RWPE1 (cell line): Measurements from ENCODE around the gene TREML4.
A peak's percentile ranks its signal among the peaks of the same experiment; 100 is the strongest.

ENCODE experiments used
- CTCF ChIA-PET: fragments of 350-600 bp; sonication (Branson Sonifier 250); formaldehyde crosslinking; extraction: SDS; loops from one replicate; lab custom pipeline; 2021; lab: Yijun Ruan, JAX
- POLR2A ChIA-PET: fragments of 400-600 bp; formaldehyde crosslinking; extraction: SDS; loops from one replicate; lab custom pipeline; 2020; ENCODE audit warnings: antibody characterized with exemption; ENCODE audit not compliant: low non-redundant PET; lab: Yijun Ruan, JAX
- DNase-seq: peaks from one replicate; pipeline ENCODE4 v3.0.0; 2012; ENCODE audit warnings: low spot score
- H3K27ac ChIP-seq: fragments of 450-650 bp; 2 replicates; pipeline ENCODE4 v1.5.1; 2017
- TF ChIP-seq, protein P1 (sequence below): fragments of 450-650 bp; conservative IDR thresholded peaks from 2 replicates; pipeline ENCODE4 v1.5.1; 2017; ENCODE audit warnings: low read depth, mild to moderate bottlenecking

TREML4 gene, protein sequence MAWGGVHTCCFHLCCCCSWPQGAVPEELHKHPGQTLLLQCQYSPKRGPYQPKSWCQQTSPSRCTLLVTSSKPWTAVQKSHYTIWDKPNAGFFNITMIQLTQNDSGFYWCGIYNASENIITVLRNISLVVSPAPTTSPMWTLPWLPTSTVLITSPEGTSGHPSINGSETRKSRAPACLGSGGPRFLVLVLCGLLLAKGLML

DNA sequence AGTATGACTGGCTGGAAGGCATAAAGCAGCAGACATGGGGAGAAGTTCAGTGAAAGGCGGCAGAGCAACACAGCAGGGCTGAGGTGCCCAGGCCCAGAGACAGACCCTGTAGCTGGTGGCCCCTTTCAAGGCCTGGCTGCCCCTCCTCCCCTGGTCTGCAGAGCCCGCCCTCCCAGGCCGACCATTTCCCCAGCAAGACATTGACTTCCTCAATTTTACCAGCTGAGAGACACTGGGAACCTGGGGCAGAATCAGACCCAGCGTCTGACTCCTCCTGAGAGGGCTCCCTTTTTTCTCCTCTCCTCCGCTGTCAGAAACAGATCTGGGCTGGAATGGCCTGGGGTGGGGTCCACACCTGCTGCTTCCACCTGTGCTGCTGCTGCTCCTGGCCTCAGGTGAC, at the start of gene TREML4:
Gene TREML4 (plus strand): TSS at position 254 of the 400 bp plus-strand sequence. CDS start 79 bp downstream, at position 333.
- TF ChIP-seq, protein P1, sequence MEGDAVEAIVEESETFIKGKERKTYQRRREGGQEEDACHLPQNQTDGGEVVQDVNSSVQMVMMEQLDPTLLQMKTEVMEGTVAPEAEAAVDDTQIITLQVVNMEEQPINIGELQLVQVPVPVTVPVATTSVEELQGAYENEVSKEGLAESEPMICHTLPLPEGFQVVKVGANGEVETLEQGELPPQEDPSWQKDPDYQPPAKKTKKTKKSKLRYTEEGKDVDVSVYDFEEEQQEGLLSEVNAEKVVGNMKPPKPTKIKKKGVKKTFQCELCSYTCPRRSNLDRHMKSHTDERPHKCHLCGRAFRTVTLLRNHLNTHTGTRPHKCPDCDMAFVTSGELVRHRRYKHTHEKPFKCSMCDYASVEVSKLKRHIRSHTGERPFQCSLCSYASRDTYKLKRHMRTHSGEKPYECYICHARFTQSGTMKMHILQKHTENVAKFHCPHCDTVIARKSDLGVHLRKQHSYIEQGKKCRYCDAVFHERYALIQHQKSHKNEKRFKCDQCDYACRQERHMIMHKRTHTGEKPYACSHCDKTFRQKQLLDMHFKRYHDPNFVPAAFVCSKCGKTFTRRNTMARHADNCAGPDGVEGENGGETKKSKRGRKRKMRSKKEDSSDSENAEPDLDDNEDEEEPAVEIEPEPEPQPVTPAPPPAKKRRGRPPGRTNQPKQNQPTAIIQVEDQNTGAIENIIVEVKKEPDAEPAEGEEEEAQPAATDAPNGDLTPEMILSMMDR: no peak
- DNase-seq: no peak
- ChIA-PET CTCF (no interaction called here), POLR2A (interaction anchor here (0.6 kb wide), 1 partner anchor 363 kb away, joined by 3 read pairs; no protein-coding TSS in a partner anchor)
- no peak within 1 kb of the TSS for H3K27ac ChIP-seq

DNA sequence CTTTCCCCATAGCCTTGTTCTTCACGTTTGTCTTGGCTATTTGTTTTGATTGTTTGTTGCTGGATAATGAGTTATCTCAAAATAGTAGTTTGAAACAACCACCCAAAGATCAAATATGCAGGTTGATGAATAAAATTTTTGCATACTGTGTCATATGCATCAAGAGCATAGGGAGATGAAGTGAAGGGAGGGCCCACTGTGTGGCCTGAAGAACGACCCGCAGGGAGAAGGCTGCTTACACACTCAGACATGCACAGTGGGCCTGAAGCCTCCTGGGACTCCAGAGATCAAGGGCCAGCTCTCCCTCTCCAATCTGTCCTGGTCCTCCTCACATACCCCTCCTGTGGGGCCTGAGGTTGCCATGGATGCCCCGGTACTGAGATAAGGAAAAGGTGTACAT, 49.0 kb upstream of the TREML4 start:
- no peak for DNase-seq
- CTCF ChIA-PET: no interaction called here
- no peak overlapping the region for H3K27ac ChIP-seq
- TF ChIP-seq, protein P1: no peak
- POLR2A ChIA-PET: no interaction called here

DNA sequence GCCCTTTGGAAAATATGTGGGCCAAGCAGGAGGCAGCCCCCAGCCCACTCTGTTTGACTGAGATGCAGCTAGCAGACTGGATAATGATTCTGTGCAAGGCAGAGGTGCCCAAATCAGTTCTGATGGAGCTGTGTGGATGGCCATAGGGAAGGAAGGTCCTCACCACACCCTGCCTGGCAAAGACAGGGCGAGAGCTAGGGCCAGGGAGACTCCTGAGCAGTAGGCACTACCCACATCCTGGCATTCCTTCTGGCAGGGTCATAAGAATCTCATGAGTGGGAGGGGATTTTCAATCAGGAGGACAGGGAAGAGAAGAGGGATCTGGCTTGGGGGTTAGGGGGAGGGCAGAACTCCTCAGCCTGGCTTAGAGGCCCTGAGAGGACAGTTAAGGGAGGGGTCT, 46.6 kb upstream of the TREML4 start:
- ChIA-PET POLR2A (no interaction called here), CTCF (interaction anchor here (0.6 to 1.0 kb wide), 2 partner anchors 89 to 533 kb away, joined by 4 to 8 read pairs; no protein-coding TSS in a partner anchor)
- TF ChIP-seq, protein P1: no peak
- DNase-seq: no peak
- no peak overlapping the region for H3K27ac ChIP-seq

DNA sequence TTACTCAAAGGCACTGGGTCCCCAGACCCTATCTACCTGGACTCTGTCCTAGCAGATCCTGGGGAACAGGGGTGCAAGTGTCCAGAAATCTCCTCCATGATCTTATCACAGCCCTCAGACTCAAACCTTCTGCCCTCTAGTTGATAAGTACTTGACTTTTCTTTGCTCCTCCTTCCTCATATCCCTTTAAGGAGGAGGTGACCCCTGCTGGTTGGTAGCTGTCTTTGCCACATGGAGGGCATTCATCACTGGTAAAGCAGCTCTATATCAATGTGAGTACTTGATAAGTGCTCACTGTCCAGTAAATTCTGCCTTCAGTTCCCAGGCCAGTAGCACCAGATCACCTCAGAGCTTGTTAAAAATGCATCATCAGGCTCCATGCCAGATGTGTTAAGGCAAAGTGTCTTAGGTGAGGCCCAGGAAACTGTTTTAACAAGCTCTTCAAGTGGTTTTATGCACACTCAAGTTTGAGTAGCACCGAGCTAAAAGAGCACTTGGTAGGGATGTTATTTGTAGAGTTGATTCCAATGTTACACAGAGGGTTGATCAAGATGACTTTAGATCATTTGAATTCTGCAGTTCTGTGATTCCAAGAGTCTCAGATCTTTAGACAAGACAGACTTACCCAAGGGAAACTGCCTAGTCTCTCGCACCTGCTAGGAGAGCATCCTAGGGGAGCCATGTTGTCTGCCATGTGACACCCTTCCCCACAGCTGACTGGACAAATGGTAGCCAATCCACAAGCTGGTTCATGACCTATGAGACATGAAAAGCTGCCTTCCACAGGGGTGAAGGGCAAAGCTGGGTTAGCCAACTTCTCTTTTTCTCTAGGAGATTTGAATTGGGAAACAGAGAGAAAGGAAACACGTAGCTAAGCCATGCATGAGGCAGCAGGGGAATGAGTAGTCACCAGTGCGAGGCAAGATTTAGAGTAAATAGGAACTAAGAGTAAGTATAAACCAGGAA, 45.8 kb upstream of the TREML4 start:
- H3K27ac ChIP-seq: no peak overlapping the region
- TF ChIP-seq, protein P1: peak; percentile 25; the same call in 1 of the 2 replicates
- CTCF ChIA-PET: interaction anchor here (0.5 to 1.0 kb wide), 7 partner anchors 9 to 1660 kb away, joined by 3 to 8 read pairs (median 4); no protein-coding TSS in a partner anchor
- POLR2A ChIA-PET: no interaction called here
- peak; percentile 55 for DNase-seq

DNA sequence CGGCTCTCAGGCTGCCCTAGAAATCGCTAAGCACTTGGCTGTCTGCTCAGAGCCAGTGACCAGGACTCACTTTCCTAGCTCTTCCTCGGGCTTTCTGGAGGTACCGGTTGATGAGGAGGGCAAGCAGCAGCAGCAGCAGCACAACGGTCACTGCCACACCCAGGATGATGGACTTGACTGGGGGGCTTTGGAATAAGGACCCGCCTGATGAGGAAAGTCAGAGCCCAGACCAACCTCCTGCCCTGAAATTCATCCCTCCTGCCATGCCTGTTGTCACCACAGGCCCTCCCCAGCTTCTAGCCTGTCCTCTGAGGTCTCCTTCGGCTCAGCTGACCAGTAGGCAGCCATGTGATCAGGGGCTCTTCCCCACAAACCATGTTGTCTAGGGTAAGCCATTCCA, 43.4 kb upstream of the TREML4 start:
- H3K27ac ChIP-seq: no peak overlapping the region
- ChIA-PET CTCF (no interaction called here), POLR2A (no interaction called here)
- no peak for DNase-seq
- TF ChIP-seq, protein P1: no peak

DNA sequence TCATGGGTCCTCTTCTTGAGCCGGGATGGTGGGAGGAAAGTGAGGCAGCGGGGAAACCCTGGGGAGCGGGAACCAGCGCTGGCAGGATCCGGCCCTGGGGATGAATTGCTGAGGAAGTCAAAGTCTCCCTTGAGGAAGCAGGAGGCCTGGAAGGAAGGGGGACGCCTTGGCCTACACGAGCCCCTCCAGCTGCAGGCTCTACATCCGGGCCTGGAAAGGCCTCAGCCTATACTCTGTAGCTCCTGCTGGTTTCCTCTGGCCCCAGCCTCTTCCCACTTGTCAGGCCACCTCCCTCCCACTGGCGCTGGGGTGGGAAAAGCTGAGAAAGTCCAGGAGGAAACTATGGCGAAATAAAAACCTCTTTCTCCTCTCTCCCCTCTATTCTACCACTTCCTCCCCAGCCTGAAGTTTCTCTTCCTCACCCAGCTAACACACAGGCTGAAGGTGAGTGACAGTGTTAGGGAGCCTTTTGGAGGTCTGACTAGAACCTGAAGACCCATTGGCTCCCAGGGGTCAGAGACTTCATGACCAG, 42.1 kb upstream of the TREML4 start:
- ChIA-PET POLR2A (no interaction called here), CTCF (no interaction called here)
- H3K27ac ChIP-seq: no peak overlapping the region
- no peak for DNase-seq
- TF ChIP-seq, protein P1: no peak
